ENCODE data around the gene TFDP1. TPM values are rescaled to one million over a fixed set of nuclear protein-coding genes. Genes with fewer than 3 reads are reported as not detected.

TFDP1 gene
- polyA plus RNA-seq, 1 experiment = 99.8 TPM

GRCh38 chr13:113653264-113654174, 69.0 kb downstream of the TFDP1 start:
- DNase-seq (ENCODE audit: low read depth) = no peak
- no peak for TF ChIP-seq CTCF (IDR thresholded peaks at IDR 0.05; ENCODE audit: insufficient read depth, low read depth, low read length)
- 0 out of 2 replicates have a peak, but pooled peaks cover 2% of the 10 kb centered on the region for H3K27me3 ChIP-seq (ENCODE audit: control insufficient read depth, insufficient read depth, low read length)
- ChIA-PET CTCF (no interaction called here), POLR2A (no interaction called here)
- H3K4me3 ChIP-seq (ENCODE audit: low read depth, low read length) = no peak overlapping the region
- no peaks in the 10 kb centered on the region for H3K36me3 ChIP-seq (ENCODE audit: control insufficient read depth, insufficient read depth, low read length)

GRCh38 chr13:113654175-113654560, 69.6 kb downstream of the TFDP1 start:
- DNase-seq (ENCODE audit: low read depth) = no peak
- Histone ChIP-seq H3K36me3 (ENCODE audit: control insufficient read depth, insufficient read depth, low read length) (no peaks in the 10 kb centered on the region), H3K4me3 (ENCODE audit: low read depth, low read length) (no peak overlapping the region), H3K27me3 (ENCODE audit: control insufficient read depth, insufficient read depth, low read length) (0 out of 2 replicates have a peak, but pooled peaks cover 2% of the 10 kb centered on the region)
- no peak for TF ChIP-seq CTCF (IDR thresholded peaks at IDR 0.05; ENCODE audit: insufficient read depth, low read depth, low read length)
- ChIA-PET CTCF (no interaction called here), POLR2A (no interaction called here)

- TF ChIP-seq CTCF (IDR thresholded peaks at IDR 0.05; ENCODE audit: insufficient read depth, low read depth, low read length) = no peak
- Histone ChIP-seq H3K27me3 (ENCODE audit: control insufficient read depth, insufficient read depth, low read length) (0 out of 2 replicates have a peak, but pooled peaks cover 2% of the 10 kb centered on the region), H3K4me3 (ENCODE audit: low read depth, low read length) (no peak overlapping the region), H3K36me3 (ENCODE audit: control insufficient read depth, insufficient read depth, low read length) (no peaks in the 10 kb centered on the region)
- DNase-seq (ENCODE audit: low read depth) = no peak
- CTCF ChIA-PET = no interaction called here
- POLR2A ChIA-PET = no interaction called here
Observed at GRCh38 chr13:113654591-113655345, 70.2 kb downstream of the TFDP1 start.

DNA sequence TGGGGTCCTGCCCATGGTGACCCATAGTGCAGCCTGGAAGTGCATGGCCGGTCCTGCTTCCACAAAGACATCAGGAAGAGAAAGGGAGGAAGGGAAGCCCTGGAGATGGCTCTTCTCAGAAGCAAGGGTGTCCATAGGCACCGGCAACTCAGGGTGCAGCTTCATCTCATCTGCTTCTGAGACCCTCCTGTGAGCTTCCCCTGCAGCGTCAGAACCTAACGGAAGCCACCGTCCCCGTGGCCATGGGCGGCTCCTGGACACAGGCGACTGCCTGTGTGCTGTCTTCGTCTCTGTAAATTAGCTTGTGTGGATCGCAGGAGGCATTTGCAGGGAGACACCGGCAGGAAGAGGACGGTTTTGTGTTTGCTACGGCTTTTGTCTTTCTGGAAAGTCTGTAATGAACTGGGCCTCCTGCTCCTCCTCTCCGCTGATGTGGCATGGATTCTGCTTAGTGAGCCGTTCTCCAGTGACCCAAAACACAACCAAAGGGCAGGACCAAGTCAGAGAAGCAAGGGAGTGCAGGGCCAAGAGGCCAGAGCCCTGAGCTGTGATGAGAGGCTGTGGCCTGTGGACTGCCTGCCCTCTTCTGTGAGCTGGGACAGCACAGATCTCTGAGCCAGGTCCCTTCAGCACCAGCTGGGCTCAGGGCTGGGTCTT, 70.9 kb downstream of the TFDP1 start:
- Histone ChIP-seq H3K27me3 (ENCODE audit: control insufficient read depth, insufficient read depth, low read length) (0 out of 2 replicates have a peak, but pooled peaks cover 2% of the 10 kb centered on the region), H3K36me3 (ENCODE audit: control insufficient read depth, insufficient read depth, low read length) (no peaks in the 10 kb centered on the region), H3K4me3 (ENCODE audit: low read depth, low read length) (no peak overlapping the region)
- ChIA-PET POLR2A (no interaction called here), CTCF (no interaction called here)
- no peak for TF ChIP-seq CTCF (IDR thresholded peaks at IDR 0.05; ENCODE audit: insufficient read depth, low read depth, low read length)
- no peak for DNase-seq (ENCODE audit: low read depth)
